Stimulated activated CD4-positive, alpha-beta T cell treated with anti-CD3 and anti-CD28 coated beads, Interleukin-1b, Interleukin-23, amount 100 ng/mL, for 1 hour (primary cell): ENCODE results near the gene ZNF486.
"Not testable (repeated sequence)": the region's sequence is repeated elsewhere in the genome, so short reads cannot be mapped to it uniquely, and the experiment has no call there.

Source experiments
- DNase-seq, 2 donors: peaks; one replicate each; pipeline ENCODE4 v3.0.0-alpha.2; 2020; ENCODE audit warnings: low read depth in 2 of 2

ZNF486 gene

GRCh38 chr19:20167020-20167644, at the start of gene ZNF486:
TSS of gene ZNF486 (plus strand) at chr19:20167214. CDS start at chr19:20167331, 117 bp downstream.
- DNase-seq: peak; percentile 68 to 77

- not testable (repeated sequence) for DNase-seq
Observed at GRCh38 chr19:20118064-20118839, 48.8 kb upstream of the ZNF486 start.

GRCh38 chr19:20124879-20125278, 42.1 kb upstream of the ZNF486 start:
- DNase-seq: no peak

DNA sequence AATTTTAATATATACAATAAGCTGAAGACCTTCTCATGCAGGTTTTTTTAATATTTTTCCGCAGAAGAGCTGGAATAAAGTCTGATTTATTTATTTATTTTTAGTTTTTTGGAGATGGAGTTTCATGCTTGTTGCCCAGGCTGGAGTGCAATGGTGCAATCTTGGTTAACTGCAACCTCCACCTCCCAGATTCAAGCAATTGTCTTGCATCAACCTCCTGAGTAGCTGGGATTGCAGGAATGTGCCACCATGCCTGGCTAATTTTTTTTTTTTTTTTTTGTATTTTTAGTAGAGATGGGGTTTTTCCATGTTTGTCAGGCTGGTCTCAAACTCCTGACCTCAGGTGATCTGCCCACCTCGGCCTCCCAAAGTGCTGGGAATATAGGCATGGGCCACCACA, 34.1 kb upstream of the ZNF486 start:
- DNase-seq: not testable (repeated sequence)

GRCh38 chr19:20137714-20138113, 29.3 kb upstream of the ZNF486 start:
- not testable (repeated sequence) for DNase-seq

DNA sequence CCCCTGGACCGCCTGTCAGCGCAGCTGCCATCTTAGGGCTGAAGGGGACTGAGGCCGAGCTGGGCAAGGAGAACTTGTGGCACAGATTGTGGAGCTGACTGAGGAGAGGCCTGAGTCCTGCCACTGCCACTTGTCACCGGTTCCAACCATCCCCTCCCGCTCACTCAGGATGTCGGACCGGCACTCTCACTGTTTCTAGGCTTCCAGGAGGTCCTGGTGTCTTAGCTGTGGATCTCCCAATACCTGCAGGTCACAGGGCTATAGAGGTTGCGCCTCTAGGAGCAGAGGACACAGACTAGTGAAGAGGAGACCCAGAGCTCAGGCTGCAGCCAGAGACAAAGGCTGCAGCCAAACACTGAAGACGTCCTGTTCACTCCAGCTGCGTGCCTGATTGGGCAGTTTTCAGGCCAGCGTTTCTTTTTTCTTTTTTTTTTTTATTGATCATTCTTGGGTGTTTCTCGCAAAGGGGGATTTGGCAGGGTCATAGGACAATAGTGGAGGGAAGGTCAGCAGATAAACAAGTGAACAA, 15.3 kb upstream of the ZNF486 start:
- DNase-seq: no peak

DNA sequence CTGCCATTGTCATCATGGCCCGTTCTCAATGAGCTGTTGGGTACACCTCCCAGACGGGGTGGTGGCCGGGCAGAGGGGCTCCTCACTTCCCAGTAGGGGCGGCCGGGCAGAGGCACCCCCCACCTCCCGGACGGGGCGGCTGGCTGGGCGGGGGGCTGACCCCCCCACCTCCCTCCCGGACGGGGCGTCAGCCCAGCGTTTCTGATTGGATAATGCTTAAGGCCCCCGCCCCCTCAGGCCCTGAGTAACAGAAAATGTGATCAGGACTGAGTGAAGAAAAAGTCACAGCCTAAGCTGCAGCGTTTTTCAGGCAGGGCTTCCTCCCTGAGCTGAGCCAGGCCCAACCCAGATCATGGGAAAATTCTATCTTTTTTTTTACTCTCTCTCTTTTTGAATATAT, 14.5 kb upstream of the ZNF486 start:
- not testable (repeated sequence) for DNase-seq

- no peak for DNase-seq
Observed at GRCh38 chr19:20153281-20153680, 13.7 kb upstream of the ZNF486 start.

DNA sequence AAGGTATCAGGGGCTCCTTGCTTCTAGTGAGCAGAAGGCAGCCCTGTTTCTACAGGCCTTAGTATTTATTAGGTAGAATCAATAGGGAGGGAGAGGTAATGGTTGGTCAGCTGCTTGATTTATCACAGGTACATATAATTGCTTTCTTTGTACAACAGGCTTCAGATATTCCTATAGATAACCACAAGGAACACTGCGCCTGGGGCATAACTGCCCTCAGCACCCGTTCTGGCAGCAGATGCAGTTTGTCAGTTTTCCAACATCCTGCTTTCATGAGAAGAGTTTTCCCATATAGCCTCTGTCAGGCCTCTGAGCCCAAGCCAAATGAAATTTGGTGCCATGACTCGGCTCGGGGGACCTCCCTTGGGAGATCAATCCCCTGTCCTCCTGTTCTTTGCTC, 12.4 kb upstream of the ZNF486 start:
- no peak for DNase-seq

DNA sequence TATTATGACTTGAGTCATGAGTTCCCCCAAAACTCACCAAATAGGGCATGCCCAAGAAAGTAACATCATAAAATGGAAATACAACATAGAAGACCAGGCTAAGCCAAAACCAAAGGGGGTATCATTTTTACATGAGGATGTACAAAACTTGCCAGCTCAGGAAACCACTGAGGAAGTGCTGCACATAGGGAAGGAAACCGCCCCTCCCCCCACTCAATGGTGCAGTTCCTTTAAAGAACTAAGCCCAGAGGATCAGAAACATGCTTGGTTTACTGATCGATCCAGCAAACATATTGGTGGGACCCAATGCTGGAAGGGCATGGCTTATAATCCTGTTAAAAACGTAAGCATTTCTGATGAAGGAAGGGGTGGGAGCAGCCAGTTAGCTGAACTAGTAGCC, 4.2 kb upstream of the ZNF486 start:
- DNase-seq: no peak

DNA sequence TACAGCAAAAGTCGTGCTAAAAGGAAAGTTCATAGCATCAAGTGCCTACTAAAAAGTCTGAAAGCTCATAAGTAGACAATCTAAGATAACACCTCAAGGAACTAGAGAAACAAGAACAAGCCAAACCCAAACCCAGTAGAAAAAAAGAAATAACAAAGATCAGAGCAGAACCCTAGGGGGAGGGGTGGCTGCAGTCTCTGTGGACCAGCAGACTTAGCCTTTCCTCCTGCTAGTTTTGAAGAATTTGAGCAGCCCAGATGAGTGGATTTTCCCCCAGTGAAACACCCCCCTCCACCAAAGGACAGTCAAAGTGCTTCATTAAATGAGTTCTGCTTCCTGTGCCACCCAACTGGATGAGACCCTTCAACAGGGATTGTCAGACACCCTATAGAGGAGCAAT, 2.6 kb upstream of the ZNF486 start:
- no peak for DNase-seq

- no peak for DNase-seq
Observed at GRCh38 chr19:20165971-20166592, 932 bp upstream of the ZNF486 start.

DNA sequence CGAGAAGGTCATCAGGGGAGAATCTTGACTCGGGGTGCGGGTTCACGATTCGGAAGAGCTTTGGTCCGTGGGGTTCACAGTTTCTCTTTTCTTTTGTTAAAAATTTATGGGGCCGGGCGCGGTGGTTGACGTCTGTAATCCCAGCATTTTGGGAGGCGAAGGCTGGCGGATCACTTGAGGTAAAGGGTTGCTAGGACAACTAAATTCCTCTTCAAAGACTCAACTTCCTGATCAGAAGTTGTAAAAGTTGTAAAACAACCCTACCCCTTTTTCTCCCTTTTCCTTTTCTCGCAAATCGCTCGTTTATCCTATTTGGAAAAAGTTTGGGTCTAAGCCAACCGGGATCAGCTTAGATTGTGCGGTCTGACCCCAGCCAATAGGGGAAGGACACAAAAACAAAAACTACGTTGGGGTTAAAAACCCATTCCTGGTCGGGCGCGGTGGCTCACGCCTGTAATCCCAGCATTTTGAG, 673 bp downstream of the ZNF486 start:
- DNase-seq: no peak

- no peak for DNase-seq
Observed at GRCh38 chr19:20171285-20171684, 4.3 kb downstream of the ZNF486 start.

GRCh38 chr19:20175848-20176247, 8.8 kb downstream of the ZNF486 start:
- not testable (repeated sequence) for DNase-seq

DNA sequence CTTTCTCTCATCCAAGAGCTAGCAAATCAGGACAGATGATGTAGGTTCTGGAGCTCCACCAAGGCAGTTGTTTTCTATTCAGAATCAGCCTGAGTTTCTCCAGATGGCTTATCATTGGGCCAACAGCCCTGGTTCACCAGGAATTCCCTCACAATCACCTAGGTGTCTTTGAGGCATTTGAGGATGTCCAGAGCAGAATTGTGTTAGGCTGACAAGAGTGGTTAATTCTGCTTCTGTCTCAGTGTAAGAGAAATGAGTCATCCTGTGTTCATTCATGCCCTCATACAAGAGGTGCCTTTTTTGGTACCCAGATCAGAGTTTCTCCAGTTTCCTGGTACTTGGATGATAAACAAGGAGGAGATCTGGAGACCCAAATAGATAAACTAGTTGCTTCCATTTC, 12.9 kb downstream of the ZNF486 start:
- DNase-seq: not testable (repeated sequence)

DNA sequence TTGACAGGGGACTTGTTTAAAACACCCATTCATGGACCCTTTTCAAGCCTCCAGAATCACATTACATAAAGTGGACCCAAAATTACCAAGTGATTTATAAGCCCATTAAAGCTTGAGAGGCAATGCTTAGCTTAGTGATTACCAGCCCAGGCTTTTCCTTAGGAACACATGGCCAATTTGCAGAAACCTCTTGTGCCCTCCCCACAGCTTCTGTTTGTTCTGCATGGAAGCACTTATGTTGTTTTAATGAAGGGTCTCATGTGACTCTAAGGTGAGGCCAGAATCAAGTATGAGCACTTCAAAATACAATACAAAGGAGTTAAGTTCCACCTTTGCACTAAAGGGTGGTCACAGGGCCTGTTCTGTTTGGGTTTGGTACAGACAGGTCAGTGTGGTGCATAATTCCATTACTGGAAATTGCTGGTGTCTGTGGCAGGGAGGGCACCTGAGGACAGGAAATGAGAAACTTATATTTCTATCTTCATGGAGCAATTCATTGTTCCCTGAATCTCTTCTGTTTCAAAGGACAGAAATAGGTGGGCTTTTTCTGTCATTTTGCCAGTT, 15.3 kb downstream of the ZNF486 start:
- no peak for DNase-seq

GRCh38 chr19:20186174-20186573, 19.2 kb downstream of the ZNF486 start:
- no peak for DNase-seq

DNA sequence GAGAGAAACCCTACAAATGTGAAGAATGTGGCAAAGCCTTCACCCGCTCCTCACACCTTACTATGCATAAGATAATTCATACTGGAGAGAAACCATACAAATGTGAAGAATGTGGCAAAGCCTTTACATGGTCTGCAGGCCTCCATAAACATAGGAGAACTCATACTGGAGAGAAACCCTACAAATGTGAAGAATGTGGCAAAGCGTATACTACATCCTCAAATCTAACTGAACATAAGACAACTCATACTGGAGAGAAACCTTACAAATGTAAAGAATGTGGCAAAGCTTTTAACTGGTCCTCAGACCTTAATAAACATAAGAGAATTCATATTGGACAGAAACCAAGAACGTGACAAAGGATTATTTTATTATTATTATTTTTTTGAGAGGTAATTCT, 30.7 kb downstream of the ZNF486 start:
- no peak for DNase-seq

- DNase-seq: no peak
Observed at GRCh38 chr19:20209051-20209450, 42.0 kb downstream of the ZNF486 start.

GRCh38 chr19:20214366-20214765, 47.4 kb downstream of the ZNF486 start:
- not testable (repeated sequence) for DNase-seq

GRCh38 chr19:20221605-20222004, 54.6 kb downstream of the ZNF486 start:
- DNase-seq: not testable (repeated sequence)
